GM12864 (cell line): ENCODE results near the gene CADM2.
A peak's percentile ranks its signal among the peaks of the same experiment; 100 is the strongest.

Source experiments
- DNase-seq: peaks from one replicate; pipeline ENCODE4 v3.0.0-alpha.2; 2011; ENCODE audit warnings: low read depth
- H3K4me3 ChIP-seq: 2 replicates; pipeline ENCODE4 v1.5.1; 2011; ENCODE audit warnings: mild to moderate bottlenecking, low read depth, low read length, control low read depth
- CTCF ChIP-seq: IDR thresholded peaks from 2 replicates; pipeline ENCODE4 v1.5.1; 2011; ENCODE audit warnings: low read depth, mild to moderate bottlenecking, moderate library complexity, low read length, control low read depth, inconsistent platforms; ENCODE audit errors: missing control alignments

The CADM2 gene

GRCh38 chr3:85321892-85322291 lies 363.1 kb downstream of the CADM2 start:
- DNase-seq: no peak
- TF ChIP-seq CTCF: no peak
- H3K4me3 ChIP-seq: no peak overlapping the region

DNA sequence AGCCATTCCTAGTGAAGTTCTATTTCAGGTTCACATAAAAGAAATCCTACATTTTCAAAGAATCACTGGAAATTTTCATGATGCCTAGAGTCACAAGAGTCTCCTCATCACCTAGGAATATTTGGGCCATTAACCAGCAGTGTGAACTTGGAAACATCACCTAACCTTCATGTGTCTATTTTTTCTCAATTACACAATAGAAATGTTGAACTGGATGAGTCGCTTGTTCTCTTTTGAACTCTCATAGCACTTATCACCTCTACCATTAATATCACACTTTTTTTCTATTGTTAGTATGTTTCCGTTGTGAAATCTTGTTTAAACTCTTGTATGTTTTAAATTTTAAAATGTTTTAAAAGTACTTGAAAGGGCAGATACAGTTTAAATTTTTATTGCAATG lies 371.3 kb downstream of the CADM2 start:
- no peak overlapping the region for H3K4me3 ChIP-seq
- no peak for TF ChIP-seq CTCF
- no peak for DNase-seq

DNA sequence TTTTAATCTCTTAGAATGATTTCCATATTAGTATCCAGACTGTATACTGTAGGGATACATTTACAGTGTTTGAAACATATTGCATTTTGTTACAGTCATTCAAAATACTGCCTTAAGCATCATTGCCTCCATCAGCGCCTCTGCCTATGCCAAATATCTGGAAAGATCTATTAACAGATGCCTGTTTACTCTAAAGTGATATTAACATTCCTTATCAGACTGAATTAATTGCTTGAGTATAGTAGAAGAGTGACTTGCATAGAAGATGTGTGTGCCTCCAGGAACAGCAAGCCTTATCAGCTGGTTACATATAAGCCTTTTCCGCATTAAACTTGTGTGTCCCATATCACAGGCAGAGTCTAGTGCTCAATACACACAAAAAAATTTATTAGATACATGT lies 379.1 kb downstream of the CADM2 start:
- no peak overlapping the region for H3K4me3 ChIP-seq
- DNase-seq: no peak
- no peak for TF ChIP-seq CTCF

DNA sequence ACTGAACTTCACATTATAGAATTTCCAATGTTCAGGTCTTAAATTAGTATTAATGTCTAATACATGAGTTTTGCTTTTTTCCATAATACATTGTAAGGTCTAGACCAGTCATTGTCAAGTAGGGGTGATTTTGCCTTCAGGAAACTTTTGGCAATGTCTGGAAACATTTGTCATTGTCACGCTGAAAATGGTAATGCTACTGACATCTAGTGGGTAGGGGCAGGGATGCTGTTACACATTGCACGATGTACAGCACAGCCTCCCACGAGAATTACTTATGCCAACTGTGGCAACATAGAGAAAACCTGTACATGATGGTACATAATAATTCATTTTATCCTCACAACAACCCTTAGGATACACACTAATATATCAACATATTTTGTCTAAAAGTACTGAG lies 384.1 kb downstream of the CADM2 start:
- no peak for DNase-seq
- H3K4me3 ChIP-seq: no peak overlapping the region
- peak; percentile 38 for TF ChIP-seq CTCF

- no peak for DNase-seq
- H3K4me3 ChIP-seq: no peak overlapping the region
- no peak for TF ChIP-seq CTCF
Measured at GRCh38 chr3:85355572-85355971, 396.8 kb downstream of the CADM2 start.

DNA sequence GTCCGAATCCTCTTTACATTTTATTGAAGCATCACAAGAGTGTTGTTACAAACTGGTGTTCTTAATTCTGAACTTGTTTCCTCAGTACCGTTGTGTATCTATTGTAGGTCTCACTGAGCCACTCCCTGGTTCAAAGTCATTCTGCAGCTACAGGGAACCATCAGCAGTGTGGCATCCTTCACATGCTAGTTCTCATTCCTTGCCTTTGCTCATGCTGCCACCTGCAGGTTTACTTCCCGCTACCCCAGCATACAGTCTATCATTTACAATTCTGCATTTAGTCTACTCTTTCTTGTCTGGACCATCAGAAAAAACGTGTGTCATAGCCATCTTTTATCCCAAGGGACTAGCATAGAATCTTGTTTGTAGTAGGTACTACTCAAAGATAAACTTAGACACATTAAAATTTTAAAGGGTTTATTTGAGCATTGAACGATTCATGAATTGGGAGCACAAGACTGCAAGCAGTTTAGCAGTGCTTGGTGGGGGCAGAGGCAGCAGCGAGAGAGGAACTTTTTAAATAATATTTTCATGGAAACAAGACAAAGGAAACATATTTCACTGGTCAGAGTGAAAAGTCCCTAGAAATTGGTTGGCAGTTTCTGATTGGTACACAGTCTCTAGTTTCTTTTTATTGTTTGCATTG lies 402.1 kb downstream of the CADM2 start:
- no peak overlapping the region for H3K4me3 ChIP-seq
- peak; percentile 54 for TF ChIP-seq CTCF
- no peak for DNase-seq

GRCh38 chr3:85364296-85364909 lies 405.6 kb downstream of the CADM2 start:
- H3K4me3 ChIP-seq: no peak overlapping the region
- no peak for DNase-seq
- TF ChIP-seq CTCF: no peak
